GM12801 (cell line): Measurements from ENCODE around the gene RALB.

Source experiments
- TF ChIP-seq, protein P1 (sequence below): IDR thresholded peaks from one replicate; pipeline ENCODE4 v1.5.1; 2011; ENCODE audit warnings: control low read depth; ENCODE audit not compliant: insufficient read length; ENCODE audit errors: extremely low read depth

The RALB gene

DNA sequence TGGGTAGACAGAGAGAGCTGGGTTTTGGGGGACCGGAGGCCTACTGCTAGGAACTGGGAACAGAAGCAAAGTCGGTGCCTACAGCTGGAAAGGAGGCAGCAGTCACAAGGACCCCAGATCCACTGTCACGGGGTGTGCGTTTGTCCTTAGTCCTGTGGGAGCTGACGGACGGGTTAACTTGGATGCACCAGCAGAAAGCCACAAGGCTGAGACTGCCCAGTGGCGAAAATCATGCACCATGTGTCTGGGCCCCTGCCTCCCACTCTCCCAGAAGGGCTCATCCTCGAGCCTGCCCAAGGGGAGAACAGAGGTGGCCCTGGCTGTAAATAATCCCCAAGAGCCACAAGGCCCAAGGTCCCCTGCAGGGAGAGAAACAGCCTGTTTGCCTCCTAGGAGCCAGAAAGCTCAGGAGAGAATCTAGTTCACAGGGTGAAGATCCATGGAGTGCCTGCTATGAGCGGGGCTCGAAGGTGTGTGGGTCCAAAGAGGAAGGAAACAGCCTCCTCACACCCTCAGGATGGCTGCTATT, 11.7 kb upstream of the RALB start:
- TF ChIP-seq, protein P1, sequence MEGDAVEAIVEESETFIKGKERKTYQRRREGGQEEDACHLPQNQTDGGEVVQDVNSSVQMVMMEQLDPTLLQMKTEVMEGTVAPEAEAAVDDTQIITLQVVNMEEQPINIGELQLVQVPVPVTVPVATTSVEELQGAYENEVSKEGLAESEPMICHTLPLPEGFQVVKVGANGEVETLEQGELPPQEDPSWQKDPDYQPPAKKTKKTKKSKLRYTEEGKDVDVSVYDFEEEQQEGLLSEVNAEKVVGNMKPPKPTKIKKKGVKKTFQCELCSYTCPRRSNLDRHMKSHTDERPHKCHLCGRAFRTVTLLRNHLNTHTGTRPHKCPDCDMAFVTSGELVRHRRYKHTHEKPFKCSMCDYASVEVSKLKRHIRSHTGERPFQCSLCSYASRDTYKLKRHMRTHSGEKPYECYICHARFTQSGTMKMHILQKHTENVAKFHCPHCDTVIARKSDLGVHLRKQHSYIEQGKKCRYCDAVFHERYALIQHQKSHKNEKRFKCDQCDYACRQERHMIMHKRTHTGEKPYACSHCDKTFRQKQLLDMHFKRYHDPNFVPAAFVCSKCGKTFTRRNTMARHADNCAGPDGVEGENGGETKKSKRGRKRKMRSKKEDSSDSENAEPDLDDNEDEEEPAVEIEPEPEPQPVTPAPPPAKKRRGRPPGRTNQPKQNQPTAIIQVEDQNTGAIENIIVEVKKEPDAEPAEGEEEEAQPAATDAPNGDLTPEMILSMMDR = no peak

DNA sequence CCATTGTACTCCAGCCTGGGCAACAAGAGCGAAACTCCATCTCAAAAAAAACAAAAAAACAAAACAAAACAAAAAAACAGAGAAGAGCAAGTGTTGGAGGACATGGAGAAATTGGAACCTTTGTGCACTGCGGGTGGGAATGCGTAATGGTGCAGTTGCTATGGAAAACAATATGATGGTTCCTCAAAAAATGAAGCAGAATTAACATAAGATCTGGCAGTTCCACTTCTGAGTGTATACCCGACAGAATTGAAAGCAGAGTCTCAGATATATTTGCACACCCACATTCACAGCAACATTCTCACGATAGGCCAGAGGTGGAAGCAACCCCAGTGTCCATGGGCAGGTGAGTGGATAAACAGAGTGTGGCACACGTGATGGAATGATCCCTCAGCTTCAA, 11.0 kb upstream of the RALB start:
- TF ChIP-seq, protein P1 = no peak

DNA sequence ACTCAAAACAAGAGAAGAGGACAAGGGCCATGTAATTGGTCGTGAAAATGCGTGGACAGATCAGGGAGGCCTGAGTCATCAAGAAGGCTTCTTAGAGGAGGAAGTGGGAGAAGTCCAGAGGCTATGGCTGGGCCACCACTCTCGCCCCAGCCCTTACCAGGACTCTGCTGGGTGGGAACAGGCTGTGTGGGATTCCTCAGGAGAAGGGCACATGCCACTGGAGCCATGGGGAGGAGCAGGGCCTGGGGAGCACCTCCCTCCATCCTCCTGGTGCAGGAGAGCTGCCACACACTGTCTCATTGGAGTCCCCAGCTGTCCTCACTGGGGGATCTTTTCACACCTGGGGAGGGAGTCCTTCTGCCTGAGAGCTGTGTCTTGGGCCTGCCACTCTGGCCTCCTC, 9.4 kb upstream of the RALB start:
- TF ChIP-seq, protein P1 = no peak

DNA sequence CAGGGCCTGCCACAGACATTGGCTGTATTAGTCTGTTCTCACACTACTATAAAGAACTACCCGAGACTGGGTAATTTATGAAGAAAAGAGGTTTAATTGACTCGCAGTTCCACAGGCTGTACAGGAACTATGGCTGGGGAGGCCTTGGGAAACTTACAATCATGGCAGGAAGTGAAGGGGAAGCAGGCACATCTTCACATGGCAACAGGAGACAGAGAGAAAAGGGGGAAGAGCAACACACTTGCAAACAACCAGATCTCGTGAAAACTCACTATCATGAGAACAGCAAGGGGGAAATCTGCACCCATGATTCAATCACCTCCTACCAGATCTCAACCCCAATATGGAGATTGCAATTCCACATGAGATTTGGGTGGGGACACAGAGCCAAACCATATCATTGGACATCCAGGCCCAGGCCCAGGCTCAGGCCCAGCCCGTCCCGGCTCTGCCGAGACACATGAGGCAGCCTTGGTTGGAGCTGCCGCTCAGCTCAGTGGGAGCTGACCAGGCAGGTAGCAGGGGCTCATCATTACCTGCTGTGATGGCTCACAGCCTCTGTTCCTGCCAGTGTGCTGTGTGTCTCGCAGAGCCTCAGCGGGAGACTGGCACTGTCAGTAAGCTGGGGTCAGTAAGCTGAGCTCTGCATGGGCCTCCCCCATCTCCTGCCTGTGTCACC, 8.6 kb upstream of the RALB start:
- TF ChIP-seq, protein P1 = no peak

DNA sequence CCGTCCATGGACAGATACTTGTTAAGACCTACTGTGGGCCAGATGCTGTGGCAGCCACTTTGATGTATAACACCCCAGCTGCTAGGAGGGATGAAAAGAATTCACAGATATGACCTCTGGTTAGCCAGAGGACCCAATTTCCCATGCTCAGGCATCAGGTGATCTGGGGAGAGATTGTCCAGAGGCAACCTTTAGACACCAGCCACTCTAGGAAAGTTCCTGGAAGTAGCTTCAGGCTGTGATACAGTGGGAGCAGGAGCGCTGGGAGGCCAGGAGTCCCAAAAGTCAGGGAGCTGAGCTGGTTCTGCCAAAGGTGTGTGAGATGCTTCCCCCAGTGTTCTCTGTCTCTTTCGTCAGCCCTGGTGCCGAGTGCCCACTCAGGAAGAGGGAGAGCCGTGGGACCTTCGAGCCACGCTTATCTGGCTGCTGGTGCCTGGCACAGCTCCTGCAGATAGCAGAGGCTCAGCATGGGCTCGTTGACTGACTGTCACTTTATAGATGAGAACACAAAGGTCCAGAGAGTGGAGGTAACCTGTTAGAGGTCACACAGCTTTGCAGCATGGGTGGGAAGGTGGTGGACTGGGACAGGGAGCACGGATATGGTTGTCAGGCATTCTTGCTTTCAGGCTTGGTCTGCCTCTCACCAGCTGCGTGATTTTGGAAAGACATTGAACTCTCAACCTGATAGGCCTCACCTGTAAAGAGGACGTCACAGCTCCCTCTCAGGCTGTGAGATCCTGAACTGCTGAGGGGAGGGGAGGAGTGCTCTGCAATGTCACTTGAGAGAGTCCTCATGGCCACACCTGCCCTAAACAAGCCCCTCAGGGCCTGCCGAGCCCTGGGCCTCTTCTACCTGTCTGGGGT, 7.8 kb upstream of the RALB start:
- TF ChIP-seq, protein P1 = no peak

DNA sequence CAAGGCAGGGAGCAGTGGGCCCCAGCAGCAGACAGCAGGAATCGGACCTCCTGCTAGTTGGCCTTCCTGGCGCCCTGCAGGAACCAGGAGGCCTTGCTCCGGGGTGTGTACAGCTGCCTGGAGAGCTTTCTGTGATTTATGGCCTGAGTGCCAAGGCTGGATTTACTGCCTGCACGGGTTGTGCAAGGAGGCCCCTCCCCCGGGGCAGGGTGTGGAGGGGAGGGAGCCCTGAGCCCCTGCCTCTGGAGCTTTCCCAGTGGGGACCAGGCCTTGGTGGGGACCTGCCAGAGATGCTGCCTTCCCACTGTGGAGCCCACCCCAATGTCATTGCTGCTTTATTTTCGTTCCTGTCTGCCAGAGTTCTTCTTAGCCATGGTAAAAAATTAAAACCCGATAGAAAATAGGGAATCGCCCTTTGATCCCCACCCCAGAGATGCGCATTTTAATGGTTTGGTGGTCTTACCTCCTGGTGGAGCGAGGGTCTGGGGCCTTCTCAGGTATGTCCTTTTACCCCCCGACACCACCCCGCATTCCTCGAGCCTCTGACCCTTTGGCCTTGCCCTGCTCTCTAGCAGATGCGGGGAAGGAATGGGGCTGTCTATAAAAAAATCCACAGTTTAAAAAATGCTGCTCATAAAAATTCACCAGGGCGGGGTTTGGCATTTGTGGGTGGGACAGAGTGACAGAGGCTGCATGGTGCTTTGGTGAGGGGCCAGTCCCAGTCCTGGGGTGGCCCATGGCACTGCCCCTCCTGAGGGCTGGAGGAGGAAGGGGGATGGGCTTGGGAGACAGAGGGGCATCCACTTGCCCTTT, 6.9 kb upstream of the RALB start:
- TF ChIP-seq, protein P1 = no peak
